ENCODE measurements around the gene DNMT3B.
"Not testable (repeated sequence)": the region's sequence is repeated elsewhere in the genome, so short reads cannot be mapped to it uniquely, and the experiment has no call there.

Gene DNMT3B

DNA sequence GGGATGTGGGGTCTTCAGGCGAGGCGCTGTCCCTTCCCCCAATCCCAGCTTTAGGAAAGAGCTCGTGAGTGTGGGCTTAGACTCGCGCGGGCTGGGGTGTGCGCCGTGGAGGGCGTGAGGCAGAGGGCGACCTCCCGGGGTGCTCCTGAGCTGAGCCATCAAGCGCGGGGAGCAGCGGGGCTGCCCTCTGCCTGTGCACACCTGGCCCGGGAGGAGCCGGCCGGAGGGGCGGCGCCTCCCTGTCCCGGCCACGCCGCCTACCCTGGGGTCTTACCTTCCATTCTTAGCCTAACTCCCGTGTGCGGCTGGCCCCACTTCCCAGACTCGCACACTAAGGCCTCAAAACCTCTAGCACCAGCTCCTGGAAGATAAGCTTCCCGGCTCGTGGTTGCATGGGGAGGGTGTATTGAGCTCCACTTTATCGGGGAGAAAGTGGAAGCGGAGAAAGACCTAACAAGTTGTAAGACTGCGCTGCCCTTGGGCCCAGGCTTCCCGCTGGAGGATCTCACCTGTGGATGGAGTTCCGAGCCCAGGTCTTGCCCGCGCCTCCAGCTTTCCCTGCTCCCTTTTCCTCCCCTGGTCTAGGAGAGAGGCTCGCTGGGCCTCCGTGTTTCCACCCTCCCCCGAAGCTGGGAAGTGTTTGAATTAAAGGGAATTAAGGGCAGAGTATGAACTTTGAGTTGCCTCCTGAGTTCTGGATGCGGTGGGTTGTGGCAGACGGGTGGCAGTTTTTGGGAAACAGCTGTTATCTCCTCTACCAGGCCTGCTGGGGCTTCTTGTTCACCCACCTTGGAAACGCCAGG lies 1.2 kb downstream of the DNMT3B start:
- DNase-seq, result no peak

DNA sequence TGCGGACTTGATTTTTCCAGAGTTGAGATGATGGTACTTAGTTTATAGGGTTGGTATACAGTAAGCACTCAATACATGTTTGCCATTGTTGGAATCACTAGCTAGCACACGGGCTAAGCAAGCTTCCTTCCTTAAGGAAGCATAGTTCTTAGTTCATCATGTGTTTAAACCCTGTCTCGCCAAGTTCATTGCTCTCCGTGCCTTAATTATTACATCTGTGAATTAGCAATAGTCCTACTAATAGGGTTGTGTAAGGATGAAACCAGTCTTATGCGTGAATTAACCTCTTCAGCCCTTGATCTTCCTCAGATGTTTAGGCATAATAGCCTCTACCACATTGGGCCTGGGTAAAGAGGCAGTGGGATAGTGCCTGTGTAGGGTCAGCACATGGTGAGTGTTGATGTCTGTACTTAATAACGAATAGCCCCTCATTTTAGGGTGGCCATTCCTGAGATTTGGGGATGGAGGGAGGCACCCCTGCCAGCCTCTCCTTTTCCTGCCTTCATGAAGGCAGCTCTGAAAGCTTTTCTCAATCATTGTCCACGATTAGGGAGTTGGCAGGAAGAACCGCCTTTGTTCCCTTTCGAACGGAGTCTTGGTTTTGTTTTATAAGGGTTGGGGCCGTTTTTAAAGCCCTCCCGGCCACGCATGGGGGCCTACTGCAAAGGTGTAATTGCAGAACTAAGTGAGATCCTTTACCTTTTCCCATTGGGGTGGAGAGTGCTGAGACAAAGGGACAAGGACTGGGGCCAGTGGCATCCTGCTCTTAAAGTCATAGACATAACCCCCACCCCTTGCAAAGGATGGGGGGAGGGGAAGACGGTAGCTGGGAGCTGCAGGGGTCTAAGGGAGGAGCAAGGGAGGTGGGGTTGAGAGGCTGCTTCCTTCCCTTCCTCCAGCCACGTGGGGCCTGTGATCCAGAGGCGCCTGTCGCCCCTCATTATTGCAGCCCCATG lies 2.1 kb downstream of the DNMT3B start:
- no peak for DNase-seq

DNA sequence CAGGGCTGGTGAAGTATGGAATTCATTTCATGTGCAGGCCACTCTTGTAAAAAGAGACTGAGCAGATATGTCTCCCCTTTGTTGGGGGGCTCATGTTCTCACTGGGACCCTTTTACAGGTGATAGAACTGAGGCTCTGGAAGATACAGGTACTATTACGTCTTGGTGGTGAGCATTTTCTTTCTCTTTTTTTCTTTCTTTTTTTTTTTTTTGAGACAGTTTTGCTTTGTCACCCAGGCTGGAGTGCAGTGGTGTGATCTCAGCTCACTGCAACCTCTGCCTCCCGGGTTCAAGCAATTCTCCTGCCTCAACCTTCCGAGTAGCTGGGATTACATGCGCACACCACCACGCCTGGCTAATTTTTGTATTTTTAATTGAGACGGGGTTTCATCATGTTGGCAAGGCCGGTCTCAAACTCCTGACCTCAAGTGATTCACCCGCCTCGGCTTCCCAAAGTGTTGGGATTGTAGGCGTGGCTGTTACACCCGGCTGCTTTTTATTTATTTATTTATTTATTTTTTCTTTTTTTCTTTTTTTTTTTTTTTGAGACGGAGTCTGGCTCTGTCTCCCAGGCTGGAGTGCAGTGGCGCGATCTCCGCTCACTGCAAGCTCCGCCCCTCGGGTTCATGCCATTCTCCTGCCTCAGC lies 3.2 kb downstream of the DNMT3B start:
- not testable (repeated sequence) for DNase-seq

DNA sequence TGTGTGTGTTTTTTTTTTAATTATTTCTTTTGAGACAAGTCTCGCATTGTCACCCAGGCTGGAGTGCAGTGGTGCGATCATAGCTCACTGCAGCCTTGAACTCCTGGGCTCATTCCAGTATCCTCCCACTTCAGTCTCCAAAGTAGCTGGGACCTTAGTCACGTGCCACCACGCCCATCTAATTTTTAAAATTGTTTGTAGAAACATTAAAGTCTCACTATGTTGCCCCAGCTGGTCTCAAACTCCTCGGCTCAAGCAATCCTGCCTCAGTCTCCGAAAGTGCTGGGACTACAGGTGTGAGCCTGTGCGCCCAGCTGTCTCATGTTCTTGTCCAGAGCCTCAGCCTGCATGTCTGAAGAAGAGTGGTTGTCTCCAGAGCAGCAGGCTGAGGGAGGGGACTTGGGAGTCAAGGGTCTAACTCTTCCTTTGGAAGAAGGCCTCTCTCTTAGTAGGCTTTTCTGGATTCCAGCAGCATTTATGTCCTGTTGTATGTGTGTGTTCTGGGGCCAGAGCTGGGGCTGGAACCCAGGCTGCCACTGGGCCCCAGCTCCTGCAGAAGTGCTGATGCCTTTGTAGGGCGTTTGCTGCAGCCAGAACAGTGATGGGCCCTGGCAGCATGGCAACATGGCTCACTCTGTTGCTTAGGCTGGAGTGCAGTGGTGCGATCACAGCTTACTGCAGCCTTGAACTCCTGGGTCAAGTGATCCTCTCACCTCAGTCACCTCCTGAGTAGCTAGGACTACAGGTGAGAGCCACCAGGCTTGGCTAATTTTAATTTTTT lies 5.4 kb downstream of the DNMT3B start:
- DNase-seq, result no peak

- DNase-seq, result no peak
Measured at GRCh38 chr20:32772046-32772445, 9.9 kb downstream of the DNMT3B start.

DNA sequence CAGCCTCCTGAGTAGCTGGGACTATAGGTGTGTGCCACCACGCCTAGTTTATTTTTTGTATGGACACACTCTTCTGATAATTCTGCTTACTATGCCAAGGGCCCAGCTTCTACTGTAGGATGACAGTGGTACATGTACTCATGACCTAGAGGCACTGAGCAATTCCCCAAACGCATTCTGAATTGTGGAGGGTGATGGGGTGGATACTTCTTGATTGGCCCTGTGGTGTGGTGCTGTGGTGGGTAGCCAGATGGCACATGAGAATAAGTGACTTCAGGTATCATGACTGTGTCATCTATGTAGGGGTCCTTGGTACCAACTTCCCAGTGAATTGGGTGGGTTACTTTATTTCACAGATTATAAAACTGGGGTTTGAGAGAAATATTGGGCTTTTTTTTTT lies 11.0 kb downstream of the DNMT3B start:
- no peak for DNase-seq

GRCh38 chr20:32773855-32774254 lies 11.7 kb downstream of the DNMT3B start:
- no peak for DNase-seq

- DNase-seq, result no peak
Measured at GRCh38 chr20:32775336-32775991, 13.3 kb downstream of the DNMT3B start.

DNA sequence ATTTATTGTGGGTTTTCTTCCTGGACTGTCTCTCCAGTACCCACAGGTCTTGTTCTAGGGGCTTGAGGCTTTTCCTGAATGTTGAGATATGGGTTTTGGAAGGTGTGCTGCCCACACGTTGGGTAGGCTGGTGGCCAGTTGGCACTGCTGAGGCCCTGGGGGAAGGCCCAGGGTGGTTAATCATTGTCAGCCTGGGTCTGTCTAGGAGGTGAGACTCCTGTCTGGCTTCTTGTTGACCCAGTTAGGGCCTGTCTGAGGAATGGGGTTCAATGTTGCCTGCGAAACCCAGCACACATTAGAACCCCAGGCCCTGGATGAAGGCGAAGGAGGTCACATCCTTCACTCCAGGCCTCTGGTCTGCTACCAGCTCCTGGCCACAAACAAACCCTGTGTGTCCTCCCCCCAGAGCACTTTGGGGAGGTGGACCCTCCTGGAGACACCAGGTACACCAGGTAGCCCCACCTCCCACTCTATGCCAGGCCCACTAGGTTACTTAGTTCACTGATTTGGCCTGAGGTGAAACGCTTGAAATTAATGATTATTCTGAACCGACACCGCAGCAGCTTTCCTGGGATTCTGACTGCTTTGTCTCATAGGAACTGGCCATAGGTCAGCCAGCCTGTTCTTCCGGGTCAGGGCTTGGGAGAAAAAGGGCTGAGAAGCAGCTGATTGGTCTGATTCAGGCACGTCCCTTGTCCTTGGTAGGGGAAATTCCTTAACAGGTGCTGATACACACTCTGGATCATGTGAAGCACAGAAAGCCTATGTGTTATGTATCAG lies 15.2 kb downstream of the DNMT3B start:
- no peak for DNase-seq

DNA sequence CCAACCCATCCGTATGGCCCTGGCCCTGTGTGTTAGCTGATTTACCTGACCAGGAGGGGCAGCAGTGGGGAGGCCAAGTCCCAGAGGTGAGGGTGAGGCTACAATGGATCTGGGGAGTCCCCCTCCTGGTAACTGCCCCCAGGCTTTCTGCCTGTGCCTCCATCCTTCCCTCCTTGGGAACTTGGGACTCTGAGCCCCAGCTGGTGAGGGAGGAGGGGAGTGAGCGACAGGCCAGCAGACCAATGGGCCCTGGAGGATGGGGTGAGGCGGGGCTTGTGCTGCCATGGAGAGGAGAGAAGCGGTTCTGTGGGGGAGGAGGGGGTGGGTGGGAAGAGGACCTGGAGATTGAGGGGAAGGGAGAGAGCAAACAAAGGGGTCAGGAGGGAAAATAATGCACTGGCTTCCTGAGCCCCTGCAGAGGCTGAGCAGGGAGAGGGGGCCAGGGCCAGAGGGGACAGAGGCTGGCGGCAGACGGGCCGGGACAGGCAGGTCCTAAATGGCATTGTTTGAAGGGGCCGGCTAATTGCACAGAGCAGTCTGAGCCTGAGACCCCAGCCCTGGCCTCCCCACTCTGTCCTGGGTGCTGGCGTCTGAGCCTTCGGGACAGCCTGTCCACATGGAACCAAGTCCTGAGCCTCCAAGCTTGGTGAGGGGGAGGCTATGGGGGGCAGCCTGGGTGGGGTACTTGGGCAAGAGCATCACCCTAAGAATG lies 17.5 kb downstream of the DNMT3B start:
- DNase-seq, result no peak

DNA sequence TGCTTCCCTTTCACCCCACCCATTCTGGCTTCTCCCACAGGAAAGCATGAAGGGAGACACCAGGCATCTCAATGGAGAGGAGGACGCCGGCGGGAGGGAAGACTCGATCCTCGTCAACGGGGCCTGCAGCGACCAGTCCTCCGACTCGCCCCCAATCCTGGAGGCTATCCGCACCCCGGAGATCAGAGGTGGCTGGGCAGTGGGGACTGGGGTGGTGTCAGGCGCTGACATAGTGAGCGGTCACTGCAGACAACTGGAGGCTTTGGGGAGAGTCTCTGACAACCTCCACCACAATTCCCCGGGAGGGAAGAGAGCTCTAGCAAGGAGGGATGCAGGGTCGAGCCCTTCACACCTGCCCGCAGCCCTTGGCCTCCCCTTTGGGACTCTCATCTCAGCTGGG lies 18.1 kb downstream of the DNMT3B start:
- no peak for DNase-seq

DNA sequence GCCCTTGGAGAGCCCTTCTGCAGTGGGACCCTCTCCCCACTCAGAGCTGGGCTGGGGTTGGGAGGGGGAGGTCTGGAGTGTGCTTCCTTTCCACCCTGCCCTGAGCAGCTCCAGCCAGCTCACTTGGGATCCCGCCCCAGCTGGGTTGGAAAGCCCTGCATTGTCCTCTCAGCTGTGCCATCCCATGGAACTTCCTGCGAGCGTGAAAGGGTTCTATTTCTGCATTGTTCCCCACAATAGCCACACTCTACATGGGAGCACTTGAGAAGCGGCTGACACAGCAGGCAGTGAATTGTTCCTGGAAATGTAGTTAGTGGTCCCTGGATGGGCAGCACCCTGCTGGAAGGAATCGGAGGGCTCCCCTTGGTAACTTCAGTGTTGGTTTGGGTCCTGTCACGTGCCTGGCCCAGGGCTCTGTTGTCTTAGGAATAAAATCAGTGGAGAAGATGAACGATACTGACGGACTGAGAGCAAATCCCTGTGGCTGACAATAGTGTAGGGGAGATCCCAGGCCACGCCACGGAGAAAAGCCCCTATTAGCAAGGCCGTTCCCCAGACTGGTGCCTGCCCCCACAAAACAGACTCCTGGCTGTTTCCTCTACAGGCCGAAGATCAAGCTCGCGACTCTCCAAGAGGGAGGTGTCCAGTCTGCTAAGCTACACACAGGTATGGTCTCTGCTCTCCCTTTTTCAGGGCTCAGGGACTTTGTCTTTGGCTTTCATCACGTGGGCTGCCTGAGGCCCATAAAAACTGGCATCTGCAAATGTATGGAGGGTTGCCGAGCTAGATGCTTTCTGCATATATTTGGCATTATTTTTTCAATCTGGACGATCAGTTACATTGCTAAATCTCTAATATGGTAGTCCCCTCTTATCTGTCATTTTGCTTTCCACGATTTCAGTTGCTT lies 18.8 kb downstream of the DNMT3B start:
- no peak for DNase-seq

- no peak for DNase-seq
Measured at GRCh38 chr20:32784369-32785080, 22.3 kb downstream of the DNMT3B start.

- DNase-seq, result no peak
Measured at GRCh38 chr20:32786059-32786760, 24.0 kb downstream of the DNMT3B start.

- no peak for DNase-seq
Measured at GRCh38 chr20:32787168-32787567, 25.0 kb downstream of the DNMT3B start.

DNA sequence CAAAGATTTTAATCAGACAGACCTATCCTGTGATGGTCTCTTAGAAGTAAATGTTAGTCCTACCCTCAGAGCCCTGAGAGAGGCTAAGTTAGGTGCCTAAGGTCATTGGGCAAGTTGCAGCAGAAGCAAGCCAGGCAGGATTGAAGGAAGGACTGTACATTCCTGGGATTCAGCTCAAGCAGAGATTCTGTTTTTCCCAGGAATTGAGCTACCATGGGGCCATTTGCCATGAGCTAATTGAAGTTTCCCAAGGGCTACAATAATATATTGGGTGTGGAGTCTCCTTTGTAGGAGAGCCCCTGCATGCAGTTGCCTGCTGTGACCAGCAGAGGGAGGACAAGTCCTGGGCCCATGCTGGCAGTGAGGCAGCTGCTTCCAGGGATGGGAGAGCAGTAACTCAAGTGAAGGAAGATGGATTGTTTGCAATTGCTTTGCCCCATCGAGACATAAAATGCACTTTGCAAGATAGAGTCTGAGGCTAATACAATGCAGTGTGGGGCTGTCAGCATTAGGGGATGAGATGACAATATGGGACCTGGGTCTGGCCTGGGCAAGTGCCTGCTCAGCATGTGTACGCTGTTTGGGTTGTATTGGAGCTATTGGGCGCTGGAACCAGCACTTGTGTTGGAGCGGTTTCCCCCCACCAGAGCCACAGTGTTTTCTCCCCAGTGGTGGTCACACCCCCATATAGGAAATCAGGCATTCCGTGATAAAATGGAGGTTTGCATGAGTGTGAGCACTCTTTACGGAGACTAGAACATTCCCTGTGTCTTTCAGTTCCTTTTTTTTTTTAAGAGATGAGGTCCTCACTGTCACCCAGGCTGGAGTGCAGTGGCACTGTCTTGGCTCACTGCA lies 27.9 kb downstream of the DNMT3B start:
- peak; percentile 17 for DNase-seq

DNA sequence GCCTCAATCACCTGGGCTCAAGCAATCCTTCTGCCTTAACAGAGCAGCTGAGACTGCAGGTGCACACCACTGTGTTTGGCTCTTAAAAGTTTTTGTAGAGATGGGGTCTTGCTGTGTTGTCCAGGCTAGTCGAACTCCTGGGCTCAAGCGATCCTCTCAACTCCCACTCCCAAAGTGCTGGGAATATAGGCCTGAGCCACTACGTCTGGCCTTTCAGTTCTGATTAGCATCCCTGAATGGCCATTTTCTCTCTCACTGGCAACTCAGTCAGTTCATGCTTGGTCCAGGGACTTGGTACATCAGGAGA lies 28.5 kb downstream of the DNMT3B start:
- DNase-seq, result no peak

Measured in DMS 273 treated with DMSO at 0.1 percent for 48 hours (cell line).